Frontal cortex (tissue), 4 donors: ENCODE results near the gene PHF21A. TPM values are rescaled to one million over a fixed set of nuclear protein-coding genes. Genes with fewer than 3 reads are reported as not detected.

Source experiments
- DNase-seq, 2 donors: peaks; one replicate each; pipeline ENCODE4 v3.0.0; 2012; ENCODE audit warnings: low spot score in 2 of 2
- FAIRE-seq: peaks from 2 replicates; lab custom pipeline; 2012; peaks lifted over from hg19 to GRCh38; lab: Jason Lieb, UNC
- total RNA-seq: library from RNA; depleted of rRNA; stranded (reverse); fragments of >200 nt; gene quantifications from one replicate; pipeline ENCODE4 v1.2.3, GENCODE V29; 2014
- donor health status: control.
- donor health status: control.
- donor health status: control.

Gene PHF21A
- total RNA-seq, 1 donor from 2014 or later, result 28.9 TPM

GRCh38 chr11:45945397-45945999 lies 175.8 kb downstream of the PHF21A start:
- FAIRE-seq (no peak), DNase-seq (no peak)

GRCh38 chr11:45942381-45942780 lies 178.9 kb downstream of the PHF21A start:
- FAIRE-seq (no peak), DNase-seq (no peak)

- no peak for FAIRE-seq
- no peak for DNase-seq
These were observed 180.0 kb downstream of the PHF21A start for GRCh38 chr11:45941285-45941684.

- DNase-seq, result no peak
- no peak for FAIRE-seq
These were observed 181.4 kb downstream of the PHF21A start for GRCh38 chr11:45939836-45940235.

GRCh38 chr11:45937916-45938315 lies 183.3 kb downstream of the PHF21A start:
- FAIRE-seq (no peak), DNase-seq (no peak)

GRCh38 chr11:45936511-45937054 lies 184.7 kb downstream of the PHF21A start:
- FAIRE-seq (no peak), DNase-seq (no peak)

- FAIRE-seq (no peak), DNase-seq (no peak)
These were observed 185.7 kb downstream of the PHF21A start for GRCh38 chr11:45935349-45936064.

- no peak for FAIRE-seq
- DNase-seq, result no peak
These were observed 186.5 kb downstream of the PHF21A start for GRCh38 chr11:45934580-45935318.

GRCh38 chr11:45933846-45934579 lies 187.2 kb downstream of the PHF21A start:
- DNase-seq (no peak), FAIRE-seq (no peak)

GRCh38 chr11:45933131-45933831 lies 188.0 kb downstream of the PHF21A start:
- DNase-seq (no peak), FAIRE-seq (no peak)

- no peak for FAIRE-seq
- DNase-seq, result no peak
These were observed 189.0 kb downstream of the PHF21A start for GRCh38 chr11:45932217-45932616.

GRCh38 chr11:45931739-45932138 lies 189.5 kb downstream of the PHF21A start:
- no peak for DNase-seq
- no peak for FAIRE-seq

- FAIRE-seq (no peak), DNase-seq (no peak)
These were observed 190.2 kb downstream of the PHF21A start for GRCh38 chr11:45930951-45931570.

- DNase-seq (no peak), FAIRE-seq (no peak)
These were observed 191.0 kb downstream of the PHF21A start for GRCh38 chr11:45930031-45930794.

GRCh38 chr11:45929486-45930030 lies 191.7 kb downstream of the PHF21A start:
- FAIRE-seq, result no peak
- no peak for DNase-seq

GRCh38 chr11:45928535-45929215 lies 192.6 kb downstream of the PHF21A start:
- FAIRE-seq, result no peak

GRCh38 chr11:45927684-45928413 lies 193.4 kb downstream of the PHF21A start:
- no peak for FAIRE-seq
- DNase-seq, result no peak

More at GRCh38 chr11:45928535-45929215, 192.6 kb downstream of the PHF21A start:
- no peak for DNase-seq
